Esophagus muscularis mucosa (tissue), 3 donors: Measurements from ENCODE around the gene ACACB.

ENCODE experiments used
- EP300 ChIP-seq: sonication (generic); formaldehyde crosslinking; IDR thresholded peaks from one replicate; pipeline ENCODE4 v1.6.1; 2017; ENCODE audit warnings: antibody characterized with exemption
- TF ChIP-seq, protein P1 (sequence below), 3 experiments: fragments of 200-600 bp in 2 of 3; fragments of 450-650 bp in 1 of 3; sonication (generic) in 2 of 3; IDR thresholded peaks; one replicate each; pipeline ENCODE4 v1.5.1; 2017 to 2019; ENCODE audit warnings: antibody characterized with exemption in 3 of 3, mild to moderate bottlenecking in 2 of 3, moderate library complexity in 1 of 3

DNA sequence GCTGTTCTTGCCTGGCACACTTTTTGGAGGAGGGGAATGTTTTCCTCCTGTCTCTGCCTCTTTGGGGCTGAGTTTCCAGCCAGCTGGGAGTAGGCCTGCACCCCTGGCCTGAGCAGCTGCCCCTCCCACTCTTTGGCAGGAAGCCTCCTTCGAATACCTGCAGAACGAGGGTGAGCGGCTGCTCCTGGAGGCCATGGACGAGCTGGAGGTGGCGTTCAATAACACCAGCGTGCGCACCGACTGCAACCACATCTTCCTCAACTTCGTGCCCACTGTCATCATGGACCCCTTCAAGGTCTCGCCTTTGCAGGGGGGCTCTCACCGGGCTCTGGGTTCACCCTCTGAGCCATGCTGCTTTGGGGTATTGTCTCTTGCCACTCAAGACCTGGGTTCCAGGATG, 123.3 kb downstream of the ACACB start:
- TF ChIP-seq, protein P1, sequence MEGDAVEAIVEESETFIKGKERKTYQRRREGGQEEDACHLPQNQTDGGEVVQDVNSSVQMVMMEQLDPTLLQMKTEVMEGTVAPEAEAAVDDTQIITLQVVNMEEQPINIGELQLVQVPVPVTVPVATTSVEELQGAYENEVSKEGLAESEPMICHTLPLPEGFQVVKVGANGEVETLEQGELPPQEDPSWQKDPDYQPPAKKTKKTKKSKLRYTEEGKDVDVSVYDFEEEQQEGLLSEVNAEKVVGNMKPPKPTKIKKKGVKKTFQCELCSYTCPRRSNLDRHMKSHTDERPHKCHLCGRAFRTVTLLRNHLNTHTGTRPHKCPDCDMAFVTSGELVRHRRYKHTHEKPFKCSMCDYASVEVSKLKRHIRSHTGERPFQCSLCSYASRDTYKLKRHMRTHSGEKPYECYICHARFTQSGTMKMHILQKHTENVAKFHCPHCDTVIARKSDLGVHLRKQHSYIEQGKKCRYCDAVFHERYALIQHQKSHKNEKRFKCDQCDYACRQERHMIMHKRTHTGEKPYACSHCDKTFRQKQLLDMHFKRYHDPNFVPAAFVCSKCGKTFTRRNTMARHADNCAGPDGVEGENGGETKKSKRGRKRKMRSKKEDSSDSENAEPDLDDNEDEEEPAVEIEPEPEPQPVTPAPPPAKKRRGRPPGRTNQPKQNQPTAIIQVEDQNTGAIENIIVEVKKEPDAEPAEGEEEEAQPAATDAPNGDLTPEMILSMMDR (IDR thresholded peaks at IDR 0.05), result no peak
- no peak for TF ChIP-seq EP300
